ENCODE measurements around the gene SMARCA4.

GRCh38 chr19:11017275-11018035, 56.6 kb downstream of the SMARCA4 start:
- no peak for TF ChIP-seq POLR2AphosphoS5 (IDR thresholded peaks at IDR 0.05; ENCODE audit: low read depth, low read length)
- no peak for TF ChIP-seq POLR2A (IDR thresholded peaks at IDR 0.05; ENCODE audit: low read depth, low read length)
